GM12874 (cell line): Measurements from ENCODE around the gene TEKT1.

ENCODE experiments used
- CTCF ChIP-seq: IDR thresholded peaks from 2 replicates; pipeline ENCODE4 v1.5.1; 2011; ENCODE audit warnings: low read depth, mild to moderate bottlenecking, control low read depth, low read length, moderate library complexity; ENCODE audit not compliant: insufficient read depth

Gene TEKT1

GRCh38 chr17:6857904-6858303 is 26.4 kb upstream of the TEKT1 start:
- TF ChIP-seq CTCF: no peak

GRCh38 chr17:6857336-6857735 is 25.8 kb upstream of the TEKT1 start:
- no peak for TF ChIP-seq CTCF

- no peak for TF ChIP-seq CTCF
Measured at GRCh38 chr17:6856051-6856450, 24.5 kb upstream of the TEKT1 start.

DNA sequence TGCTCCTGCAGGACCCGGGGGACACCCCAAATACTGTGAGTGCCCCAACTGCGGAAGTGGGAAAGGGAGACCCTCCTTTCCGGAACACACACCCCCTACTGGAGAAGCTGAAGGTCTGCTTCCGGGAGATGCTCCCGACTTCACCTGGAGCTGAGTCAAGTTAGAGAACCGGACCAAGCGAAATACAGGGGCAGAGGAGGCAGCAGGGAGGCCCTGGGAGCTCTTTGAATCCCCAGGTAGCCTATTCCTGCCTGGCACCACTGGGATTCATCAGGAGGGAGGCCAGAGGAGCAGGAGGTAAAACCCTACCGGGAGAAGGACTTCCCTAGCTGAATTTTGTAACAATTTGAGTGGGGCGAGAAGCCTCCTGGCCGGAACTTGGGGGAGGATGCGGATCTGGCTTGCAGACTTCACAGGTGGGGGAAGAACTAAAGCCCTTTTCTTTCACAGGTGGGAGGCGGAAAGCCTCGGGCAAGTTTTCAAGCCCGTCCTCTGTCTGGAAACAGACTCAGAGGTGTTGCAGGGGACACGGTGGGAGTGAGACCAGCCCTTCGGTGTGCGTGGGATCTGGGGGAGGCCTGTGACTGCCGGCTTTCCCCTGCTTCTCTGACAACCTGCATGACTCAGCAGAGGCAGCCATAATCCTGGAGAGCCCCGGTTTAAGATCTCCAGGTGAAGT is 22.4 kb upstream of the TEKT1 start:
- TF ChIP-seq CTCF: no peak

DNA sequence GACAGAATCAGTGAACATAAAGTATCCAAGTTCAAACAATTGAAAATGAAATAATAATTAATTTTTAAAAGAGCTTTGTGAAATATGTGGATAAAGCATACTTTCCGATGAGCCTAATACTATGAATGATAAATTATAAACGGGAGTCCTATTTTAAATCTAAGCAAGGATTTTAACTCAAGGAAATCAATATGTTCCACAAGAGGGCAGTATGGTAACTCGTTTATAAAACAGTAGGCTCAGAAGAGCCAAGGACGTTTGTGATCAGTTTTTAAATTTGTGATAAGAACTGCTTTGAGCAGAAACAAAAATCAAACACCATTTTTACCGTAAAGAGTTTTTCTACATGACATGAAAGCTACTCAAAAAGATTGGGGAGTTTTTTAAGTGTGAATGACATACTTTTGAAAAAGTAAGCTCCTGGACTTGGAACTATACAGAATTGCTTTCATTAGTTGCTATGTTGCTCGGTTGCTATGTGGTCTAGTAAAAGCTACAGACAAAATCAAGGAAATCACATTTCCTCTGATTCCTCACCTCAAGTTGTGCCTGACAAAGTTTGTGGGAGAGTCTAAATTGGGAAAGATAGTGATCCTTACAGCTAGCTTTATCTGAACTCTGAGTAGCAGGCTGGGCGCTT is 11.8 kb upstream of the TEKT1 start:
- 0 out of 2 replicates have a peak, but pooled peaks have one; percentile 3 for TF ChIP-seq CTCF

DNA sequence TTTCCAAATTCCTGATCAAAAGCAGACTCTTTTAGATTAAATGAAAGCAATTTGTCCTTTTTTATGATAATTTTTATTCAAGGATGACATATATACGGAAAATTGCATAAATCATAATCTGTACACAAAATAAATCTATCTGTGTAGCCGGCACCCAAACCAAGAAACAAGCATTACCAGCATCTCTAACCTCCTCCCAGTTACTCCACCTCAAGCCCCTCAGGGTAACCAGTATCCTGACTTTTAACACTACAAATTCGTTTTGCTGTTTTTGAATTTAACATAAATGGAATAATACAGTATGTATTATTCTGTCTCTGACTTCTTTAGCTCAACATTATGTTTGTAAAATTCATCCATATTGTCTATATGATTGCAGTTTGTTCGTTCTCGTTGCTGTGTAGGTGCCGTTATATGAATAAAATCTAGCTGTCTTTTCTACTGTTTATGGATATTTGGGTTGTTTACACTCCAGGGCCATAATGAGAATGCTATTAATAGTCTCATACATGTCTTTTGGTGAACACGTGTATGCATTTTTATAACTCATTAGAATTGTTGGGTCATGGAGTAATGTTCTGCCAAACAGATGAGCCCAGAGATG is 1.0 kb downstream of the TEKT1 start:
- TF ChIP-seq CTCF: no peak

- TF ChIP-seq CTCF: no peak
Measured at GRCh38 chr17:6823011-6823442, 8.5 kb downstream of the TEKT1 start.
